HG02588 (cell line): ENCODE data around the gene ELOVL6.
A peak's percentile ranks its signal among the peaks of the same experiment; 100 is the strongest.
"Not testable (repeated sequence)": the region's sequence is repeated elsewhere in the genome, so short reads cannot be mapped to it uniquely, and the experiment has no call there.

Experiments used
- ATAC-seq: cut with Tn5 transposase; IDR thresholded peaks from one replicate; pipeline ENCODE4 v1.9.1; 2021; ENCODE audit warnings: mild to moderate bottlenecking, moderate library complexity; ENCODE audit not compliant: unreplicated experiment

ELOVL6 gene

GRCh38 chr4:110197529-110198042 is 829 bp downstream of the ELOVL6 start:
- ATAC-seq = peak; percentile 1

GRCh38 chr4:110196871-110197528 is 1.4 kb downstream of the ELOVL6 start:
- ATAC-seq = peak; percentile 23

GRCh38 chr4:110196206-110196870 is 2.1 kb downstream of the ELOVL6 start:
- ATAC-seq = peak; percentile 31

- ATAC-seq = no peak
Observed at GRCh38 chr4:110195561-110196205, 2.7 kb downstream of the ELOVL6 start.

GRCh38 chr4:110193822-110194761 is 4.3 kb downstream of the ELOVL6 start:
- ATAC-seq = peak; percentile 76

- ATAC-seq = not testable (repeated sequence)
Observed at GRCh38 chr4:110193287-110193686, 5.1 kb downstream of the ELOVL6 start.

- no peak for ATAC-seq
Observed at GRCh38 chr4:110190249-110190648, 8.2 kb downstream of the ELOVL6 start.

GRCh38 chr4:110188113-110188512 is 10.3 kb downstream of the ELOVL6 start:
- ATAC-seq = no peak

GRCh38 chr4:110184791-110185155 is 13.6 kb downstream of the ELOVL6 start:
- no peak for ATAC-seq

GRCh38 chr4:110184140-110184790 is 14.2 kb downstream of the ELOVL6 start:
- ATAC-seq = no peak

- no peak for ATAC-seq
Observed at GRCh38 chr4:110183643-110184042, 14.8 kb downstream of the ELOVL6 start.

- no peak for ATAC-seq
Observed at GRCh38 chr4:110183058-110183457, 15.4 kb downstream of the ELOVL6 start.

GRCh38 chr4:110181890-110182289 is 16.5 kb downstream of the ELOVL6 start:
- no peak for ATAC-seq

- ATAC-seq = no peak
Observed at GRCh38 chr4:110175634-110176033, 22.8 kb downstream of the ELOVL6 start.

GRCh38 chr4:110172972-110173371 is 25.4 kb downstream of the ELOVL6 start:
- no peak for ATAC-seq

- ATAC-seq = no peak
Observed at GRCh38 chr4:110171971-110172370, 26.4 kb downstream of the ELOVL6 start.

- no peak for ATAC-seq
Observed at GRCh38 chr4:110170861-110171260, 27.6 kb downstream of the ELOVL6 start.

GRCh38 chr4:110165382-110166286 is 32.8 kb downstream of the ELOVL6 start:
- ATAC-seq = no peak

GRCh38 chr4:110164856-110165255 is 33.6 kb downstream of the ELOVL6 start:
- no peak for ATAC-seq
